Astrocyte (in vitro differentiated cells and primary cell): ENCODE results near the gene CDH1.

Experiments used
- CTCF ChIP-seq: IDR thresholded peaks from 2 replicates; pipeline ENCODE4 v1.5.1; 2011; ENCODE audit warnings: low read depth, mild to moderate bottlenecking, inconsistent platforms, low read length, moderate library complexity; ENCODE audit not compliant: insufficient read depth
- EZH2 ChIP-seq: IDR thresholded peaks from 2 replicates; pipeline ENCODE4 v1.6.1; 2012; ENCODE audit warnings: mild to moderate bottlenecking, low read length, inconsistent platforms; ENCODE audit not compliant: insufficient read depth

- TF ChIP-seq CTCF (no peak), EZH2 (no peak)
Observed at GRCh38 chr16:68802190-68802589, 65.1 kb downstream of the CDH1 start.
